ENCODE results near the gene ZBTB16.

The ZBTB16 gene

DNA sequence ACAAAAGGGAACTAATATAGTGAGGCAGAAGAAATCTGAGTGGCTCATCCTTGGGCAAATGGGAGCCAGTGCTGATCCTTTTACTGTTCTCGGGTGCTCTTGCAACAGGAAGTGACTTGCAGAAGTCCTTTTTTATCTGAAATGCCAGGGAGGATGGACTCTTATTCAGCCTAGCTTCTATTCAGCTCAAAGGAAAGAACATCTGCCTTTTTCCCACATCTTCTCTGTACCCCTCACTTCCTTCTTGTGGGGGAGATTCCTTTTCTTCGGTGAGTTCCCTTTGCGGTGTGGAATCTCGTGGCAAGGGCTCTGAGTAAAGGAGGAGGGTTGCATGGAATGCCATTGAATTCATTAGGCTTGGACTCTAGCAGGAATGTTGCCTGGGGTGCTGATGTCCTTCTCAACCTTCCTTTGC, 76.2 kb downstream of the ZBTB16 start:
- DNase-seq = no peak

DNA sequence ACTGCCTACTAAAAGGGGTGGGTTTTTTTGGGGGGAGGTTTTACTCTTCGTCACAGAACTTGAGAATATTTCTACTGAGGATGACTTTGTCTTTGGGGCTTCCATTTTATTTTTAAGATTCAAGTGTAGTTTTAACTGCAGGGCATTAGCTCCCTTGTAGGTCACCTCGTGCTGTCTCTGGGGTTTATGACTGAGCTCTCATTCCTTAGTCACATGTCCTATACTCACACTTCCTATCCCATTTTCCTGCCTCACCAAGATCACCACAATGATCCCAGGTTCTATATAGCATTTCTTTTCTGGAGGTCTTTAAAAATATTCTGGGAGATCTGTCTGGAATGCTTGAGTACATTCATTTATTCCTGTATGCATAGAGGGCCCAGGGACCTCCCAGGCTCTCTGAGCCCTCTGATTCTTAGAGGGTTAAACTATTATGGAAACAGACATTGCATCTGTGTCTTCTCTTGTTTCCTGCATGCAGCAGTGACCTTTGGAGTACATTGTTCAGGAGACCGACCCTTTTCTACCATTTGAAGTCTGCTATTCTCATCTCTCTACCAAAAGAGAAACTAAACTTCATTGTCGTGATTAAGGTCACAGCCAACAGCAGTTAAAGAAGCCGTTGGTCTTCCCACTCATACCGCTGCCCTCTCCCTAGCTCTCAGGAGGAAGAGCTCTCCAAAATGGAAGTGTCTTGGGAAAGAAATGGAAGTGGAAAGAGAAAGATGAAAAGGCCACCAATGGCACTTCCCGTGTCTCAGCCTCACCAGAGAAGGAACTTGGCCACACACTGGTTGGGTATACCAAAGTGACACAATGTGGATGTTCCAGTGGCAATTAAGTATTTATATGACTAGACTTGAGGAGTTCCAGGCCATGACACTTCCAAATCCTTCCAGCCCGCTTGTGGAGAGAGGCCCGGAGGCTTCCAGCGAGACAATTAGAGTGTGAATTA, 77.5 kb downstream of the ZBTB16 start:
- no peak for DNase-seq

DNA sequence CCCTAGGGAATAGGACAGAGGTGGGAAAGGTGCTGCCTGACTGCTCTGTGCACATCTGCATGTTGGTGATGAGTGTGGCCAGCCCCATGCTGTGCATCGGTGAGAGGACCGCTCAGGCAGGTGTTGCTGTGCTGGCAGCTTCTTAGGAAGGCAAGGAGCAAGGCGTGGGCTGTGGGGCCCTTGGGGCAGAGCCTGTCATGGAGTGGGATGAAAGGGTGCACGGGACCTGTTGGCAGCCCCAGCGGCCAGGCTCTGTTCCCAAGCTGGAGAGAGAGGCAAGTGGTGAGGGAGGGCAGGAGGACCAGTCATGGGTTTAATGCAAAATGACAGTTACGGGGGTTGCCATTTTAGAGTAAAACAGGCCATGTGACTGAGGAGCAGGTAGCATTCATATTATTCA, 78.3 kb downstream of the ZBTB16 start:
- DNase-seq = no peak

DNA sequence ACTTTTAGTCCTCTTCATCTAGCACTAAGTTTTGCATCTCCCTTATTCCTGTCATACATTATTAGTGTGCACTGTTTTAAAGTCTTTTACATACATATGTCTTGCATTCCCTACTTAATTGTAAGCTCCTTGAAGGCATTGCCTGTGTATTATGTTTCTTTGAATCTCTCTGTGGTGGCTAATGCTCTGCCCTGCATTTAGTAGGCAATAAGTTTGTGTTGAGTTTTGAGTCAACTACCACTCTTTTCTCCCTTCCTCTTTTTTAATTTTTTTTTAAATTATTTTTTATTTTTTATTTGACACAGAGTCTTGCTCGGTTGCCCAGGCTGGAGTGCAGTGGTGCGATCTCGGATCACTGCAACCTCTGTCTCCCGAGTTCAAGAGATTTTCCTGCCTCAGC, 78.9 kb downstream of the ZBTB16 start:
- no peak for DNase-seq

DNA sequence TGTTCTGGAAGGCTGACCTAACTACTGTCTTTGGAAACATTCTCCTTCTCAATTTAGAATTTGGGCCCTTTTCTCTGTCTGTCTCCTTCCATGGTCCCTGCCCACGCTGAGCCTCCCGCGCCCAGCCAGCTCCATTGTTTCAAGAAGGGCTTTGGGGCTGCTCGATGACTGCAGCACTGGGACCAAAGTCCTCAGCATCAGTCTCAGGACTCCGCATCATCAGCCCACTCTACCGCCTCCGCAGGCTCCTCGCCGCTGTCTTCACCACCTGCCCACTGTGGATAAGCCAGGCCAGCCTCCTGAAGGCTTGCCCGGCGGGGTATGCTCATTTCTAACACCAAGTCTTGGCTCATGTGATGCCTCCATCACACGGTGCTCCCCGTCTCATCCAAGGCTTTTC, 81.3 kb downstream of the ZBTB16 start:
- no peak for DNase-seq

DNA sequence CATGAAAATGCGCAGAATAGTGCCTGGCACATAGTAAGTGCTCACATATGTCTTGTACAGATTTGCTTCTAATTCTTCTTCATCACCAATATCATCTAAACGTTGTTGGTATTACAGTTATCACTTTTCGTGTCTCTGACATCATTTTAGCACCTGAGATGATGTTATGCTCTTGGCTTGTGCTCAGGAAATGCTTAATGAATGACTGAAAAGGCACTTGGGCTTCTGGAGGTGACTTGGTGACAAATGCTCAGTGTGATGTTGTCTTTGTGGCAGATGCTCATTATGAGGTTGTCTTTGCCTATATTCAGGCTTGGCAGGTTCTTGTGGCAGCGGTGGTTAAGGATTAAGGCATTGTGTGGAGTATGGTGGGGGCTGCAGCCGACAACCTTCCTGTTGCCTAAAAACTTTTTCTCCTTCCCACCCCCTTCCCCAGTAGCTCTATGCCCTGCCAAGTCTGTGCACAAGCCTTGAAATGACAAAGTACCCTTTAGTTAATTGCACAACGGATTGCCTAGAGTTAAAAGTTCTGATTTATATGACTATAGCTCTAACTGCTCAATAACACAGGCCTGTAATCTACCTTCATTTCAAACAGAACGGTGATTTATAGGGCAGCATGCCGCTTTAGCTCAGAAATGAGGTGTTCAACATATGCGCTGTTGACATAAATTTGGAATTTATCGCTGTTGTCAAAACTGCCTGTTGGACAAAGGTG, 82.5 kb downstream of the ZBTB16 start:
- DNase-seq = no peak

DNA sequence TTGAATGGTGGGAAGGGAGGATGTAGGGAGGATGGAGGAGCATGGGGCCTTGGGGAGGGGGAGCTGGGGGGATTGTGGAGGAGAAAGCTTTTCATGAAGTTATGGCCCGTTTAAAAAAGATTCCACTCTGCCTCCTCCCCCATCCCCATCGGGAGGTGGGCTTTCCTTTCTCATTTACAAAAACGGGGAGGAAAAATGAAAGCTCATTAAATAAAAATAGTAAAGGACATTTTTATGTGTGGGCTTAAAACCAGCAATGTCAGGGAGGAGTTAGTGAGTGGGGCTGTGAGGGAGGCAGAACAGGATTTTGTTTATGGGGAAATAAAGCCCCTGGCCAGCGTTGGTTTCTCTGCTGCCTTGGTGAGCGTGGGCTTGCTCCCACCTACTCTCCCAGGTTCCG, 83.2 kb downstream of the ZBTB16 start:
- no peak for DNase-seq

DNA sequence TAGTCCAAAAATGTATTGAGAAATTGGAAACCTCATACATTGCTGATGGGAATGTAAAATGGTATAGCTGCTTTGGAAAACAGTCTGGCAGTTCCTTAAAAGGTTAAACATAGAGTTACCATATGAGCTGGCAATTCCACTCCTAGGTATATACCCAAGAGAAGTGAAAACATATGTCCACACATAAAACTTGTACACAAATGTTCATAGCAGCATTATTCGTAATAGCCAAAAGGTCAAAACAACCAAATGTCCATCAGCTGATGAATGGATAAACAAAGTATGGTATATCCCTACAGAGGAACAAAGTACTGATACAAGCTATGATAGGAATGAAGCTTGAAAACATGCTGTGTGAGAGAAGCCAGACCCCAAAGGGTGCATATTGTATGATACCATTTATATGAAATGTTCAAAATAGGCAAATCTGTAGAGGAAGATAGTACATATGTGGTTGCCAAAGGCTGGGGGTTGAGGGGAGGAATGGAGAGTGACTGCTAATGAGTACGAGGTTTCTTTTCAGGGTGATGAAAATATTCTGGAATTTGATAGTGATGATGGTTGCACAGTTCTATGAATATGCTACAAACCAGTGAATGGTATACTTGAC, 85.8 kb downstream of the ZBTB16 start:
- no peak for DNase-seq

DNA sequence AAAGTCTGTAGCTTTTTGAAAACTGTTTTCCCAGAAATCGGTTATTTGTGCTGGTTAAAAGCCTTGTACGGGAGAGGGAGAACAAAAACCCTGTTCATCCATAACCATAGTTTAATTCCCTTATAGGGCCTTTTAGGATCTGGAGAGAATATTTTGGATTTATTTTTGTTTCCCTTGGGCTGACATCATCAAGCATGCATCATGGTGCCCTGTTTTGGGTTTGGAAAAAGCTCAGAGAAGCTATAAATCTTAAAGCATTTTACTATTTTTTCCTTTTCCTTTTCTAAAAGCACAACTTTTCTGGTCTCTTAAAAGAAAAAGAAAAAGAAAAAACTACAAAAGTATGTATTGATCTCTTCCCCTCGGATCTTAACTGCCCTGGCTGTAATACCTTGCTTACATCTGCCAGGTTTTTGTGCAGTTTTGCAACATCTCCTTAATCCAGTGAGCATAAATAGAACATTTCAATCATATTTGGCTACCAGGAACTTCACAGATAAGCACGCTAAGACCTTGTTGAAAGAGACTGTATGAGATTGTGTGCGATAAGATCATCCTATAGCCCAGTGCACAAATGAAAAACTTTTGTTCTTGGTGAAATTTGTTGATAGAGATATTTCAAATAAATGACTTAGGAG, 88.0 kb downstream of the ZBTB16 start:
- no peak for DNase-seq

DNA sequence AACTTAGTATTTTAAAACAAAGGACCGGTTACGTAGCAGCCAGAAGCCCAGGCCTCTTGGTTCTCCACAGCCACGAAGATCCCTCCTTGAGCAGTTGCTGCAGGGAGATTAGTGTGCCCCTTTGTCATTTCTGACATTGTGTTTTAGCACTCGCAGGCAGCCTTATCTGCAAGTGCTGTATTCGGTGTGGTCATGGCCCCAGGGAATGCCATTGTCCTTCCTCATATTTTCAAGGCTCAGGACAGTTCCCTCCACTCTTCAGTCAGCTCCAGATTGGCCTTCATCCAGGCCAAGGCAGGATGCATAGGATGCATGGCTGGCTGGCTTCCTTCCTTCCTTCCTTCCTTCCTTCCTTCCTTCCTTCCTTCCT, 88.5 kb downstream of the ZBTB16 start:
- no peak for DNase-seq

DNA sequence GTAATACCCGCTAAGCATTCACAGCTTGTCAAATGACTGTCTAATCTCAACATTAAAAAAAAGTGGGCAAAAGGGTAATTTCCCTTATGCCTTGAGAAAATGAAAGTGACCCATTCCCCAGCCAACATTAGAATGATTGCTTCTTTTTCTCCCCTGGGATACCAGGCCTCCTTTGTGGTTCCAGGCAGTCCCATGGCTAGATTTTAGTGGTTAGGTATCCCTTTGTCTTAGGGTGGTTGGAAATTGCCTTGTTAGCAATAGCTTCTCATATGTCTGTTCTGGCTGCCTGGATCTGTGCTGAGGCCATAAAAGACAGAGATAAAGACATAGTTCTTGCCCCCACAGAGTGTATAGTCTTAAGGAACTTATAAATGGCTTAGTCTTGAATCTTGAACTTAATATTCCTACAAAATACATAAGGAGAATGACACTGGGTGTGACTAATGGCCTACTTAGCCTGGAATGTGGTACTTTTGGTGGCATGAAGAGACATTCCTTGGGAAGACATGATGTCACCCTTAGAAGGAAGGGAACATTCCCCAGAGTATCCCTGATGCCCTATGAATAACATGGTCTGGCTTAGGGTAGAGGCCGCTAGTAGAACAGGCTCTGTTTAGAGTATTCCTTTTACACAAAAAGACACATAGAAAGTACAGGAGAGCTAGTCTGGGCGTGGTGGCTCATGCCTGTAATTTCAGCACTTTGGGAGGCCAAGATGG, 90.3 kb downstream of the ZBTB16 start:
- no peak for DNase-seq

DNA sequence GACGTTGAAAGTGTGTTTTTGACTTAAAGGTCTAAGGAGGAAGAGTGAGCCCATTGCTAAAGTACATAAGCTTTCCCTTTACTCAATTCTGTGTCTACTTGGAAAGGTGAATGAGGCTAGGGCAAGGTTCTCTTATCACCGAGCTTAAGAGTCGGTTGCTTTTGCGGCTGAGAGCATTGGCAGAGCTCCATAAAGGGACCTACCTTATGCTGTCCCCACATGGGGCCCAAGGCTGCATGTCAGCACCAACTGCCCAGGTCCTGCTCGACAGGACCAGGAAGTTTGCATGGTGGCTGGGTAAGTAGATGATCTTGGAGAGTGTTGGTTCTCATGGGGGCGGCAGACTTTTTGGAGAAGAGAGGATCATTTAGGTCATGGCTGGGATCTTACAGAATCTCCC, 91.2 kb downstream of the ZBTB16 start:
- no peak for DNase-seq

DNA sequence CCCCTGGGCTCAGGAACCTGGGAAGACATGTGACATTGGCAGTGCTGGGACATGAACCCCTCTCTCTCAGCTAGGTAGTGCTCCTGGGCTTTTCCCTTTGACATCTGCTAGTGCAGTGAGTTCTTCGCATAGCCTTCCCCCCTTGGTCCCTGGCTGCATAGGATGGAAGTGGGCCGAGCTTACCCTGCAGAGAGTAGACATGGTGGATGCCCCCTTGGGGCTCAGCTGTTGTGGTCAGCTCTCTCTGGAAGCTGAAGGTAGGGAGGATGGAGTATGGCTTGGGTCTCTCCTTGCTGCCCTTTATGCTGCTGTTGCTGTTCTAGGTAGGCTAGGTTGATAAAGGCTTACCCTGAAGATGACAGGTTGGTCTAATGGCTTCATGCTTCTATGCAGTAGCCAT, 92.1 kb downstream of the ZBTB16 start:
- DNase-seq = no peak

DNA sequence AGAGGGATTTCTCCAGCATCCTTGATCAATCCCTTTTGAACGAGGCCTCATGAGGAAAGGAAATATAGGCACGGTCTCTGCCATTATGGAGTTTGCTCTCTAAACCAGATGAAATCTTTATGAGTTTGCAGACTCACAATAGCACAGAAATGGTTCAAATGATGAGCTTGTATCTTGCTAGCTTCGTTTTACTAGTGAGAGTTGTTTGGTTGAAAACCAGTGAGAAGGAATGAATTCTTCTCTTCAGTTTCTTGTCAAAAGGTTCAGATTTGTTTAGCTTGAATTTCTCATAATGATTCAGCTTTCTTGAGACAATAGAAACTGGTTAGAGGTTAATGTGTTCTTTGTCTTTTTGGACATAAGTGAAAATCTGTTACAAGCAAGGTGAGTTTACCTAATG, 92.7 kb downstream of the ZBTB16 start:
- DNase-seq = no peak

DNA sequence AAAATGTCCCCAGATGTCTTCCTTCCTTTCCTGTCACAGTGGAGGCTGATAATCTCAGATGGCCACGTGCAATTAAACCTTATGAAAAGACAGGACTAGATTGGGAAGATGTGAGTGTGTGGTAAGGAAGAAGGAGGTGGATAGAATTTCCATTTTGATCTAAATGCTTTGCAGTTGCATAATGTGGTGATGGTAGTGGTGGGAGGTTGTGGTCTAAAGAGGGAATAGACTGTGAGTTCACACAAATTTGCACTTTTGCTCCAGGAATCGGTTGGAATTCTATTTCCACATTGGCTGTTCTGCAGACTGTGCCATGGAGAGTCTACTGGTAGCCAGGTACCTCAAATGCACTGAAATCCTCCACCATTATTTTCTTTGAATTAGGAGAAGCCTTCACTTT, 93.3 kb downstream of the ZBTB16 start:
- no peak for DNase-seq

DNA sequence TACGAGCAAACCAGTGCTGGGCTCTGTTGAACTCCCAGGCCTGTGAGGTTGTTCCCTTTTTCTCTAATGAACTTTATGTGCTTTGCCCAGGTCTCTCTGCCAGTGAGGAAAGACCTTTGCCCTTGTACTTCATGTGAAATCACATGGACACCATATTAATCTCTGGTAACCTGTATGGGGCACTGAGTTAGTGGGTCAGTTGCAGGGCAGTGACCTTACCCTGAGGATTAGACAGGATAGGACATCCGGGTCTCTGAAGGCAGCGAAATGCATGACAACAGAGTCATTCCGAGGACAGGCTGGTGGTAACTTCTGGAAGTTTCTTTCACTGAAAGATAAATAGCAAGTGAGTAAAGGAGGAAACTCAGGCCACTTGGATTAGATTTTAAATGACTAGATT, 93.7 kb downstream of the ZBTB16 start:
- no peak for DNase-seq

DNA sequence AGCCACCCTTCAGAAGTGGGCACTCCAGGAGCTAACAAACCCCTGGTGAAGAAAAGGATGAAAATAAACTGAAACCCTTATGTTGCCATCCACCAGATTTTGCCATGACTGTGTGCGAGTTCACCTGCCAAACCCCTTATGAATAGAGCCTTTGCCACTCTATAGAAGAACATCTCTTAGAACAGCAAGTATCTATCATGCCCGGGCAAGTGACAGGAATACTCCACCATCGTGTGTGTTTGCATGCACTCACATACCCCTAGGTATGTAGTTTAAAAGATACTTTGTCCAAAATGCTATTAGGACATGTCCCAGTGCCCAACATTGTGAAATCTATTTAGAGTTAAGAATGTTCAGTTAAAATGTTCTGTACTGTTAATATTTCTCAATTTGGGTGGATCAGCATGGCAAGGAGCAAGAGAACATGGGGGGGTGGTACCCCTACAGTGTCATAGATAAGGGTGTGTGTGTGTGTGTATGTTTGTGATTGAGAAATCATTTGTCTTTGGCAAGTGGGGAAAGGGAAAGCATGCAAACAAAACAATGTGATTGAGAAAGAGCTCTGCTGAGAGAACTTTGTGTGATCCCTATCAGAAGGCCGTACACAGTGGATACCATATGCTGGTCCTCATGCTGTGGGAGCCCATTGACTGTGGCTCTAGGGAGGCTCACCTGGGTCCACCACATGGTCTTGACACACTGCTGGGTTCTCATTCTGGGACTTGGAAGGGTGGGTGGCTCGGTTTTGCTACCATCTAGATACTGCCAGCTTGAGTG, 94.9 kb downstream of the ZBTB16 start:
- no peak for DNase-seq

DNA sequence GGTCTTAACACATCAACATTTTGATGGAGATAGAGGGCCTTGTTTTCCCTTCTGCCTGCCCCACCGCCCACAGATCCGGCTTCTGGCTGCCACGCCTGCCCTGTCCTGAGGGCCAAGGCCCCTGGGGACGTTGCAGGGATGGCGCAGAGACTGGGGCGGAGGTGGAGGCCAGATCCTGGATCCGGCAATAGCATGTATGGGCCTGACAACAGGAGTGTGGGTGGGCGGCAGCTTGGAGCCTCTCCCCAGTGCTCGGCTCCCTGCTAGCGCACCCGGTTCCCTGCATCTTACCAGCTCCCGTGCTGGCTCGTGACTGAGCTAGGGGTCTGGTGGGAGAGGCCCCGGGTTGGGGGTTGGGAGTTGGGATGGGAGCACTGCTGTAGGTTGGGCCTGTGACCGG, 95.6 kb downstream of the ZBTB16 start:
- no peak for DNase-seq

DNA sequence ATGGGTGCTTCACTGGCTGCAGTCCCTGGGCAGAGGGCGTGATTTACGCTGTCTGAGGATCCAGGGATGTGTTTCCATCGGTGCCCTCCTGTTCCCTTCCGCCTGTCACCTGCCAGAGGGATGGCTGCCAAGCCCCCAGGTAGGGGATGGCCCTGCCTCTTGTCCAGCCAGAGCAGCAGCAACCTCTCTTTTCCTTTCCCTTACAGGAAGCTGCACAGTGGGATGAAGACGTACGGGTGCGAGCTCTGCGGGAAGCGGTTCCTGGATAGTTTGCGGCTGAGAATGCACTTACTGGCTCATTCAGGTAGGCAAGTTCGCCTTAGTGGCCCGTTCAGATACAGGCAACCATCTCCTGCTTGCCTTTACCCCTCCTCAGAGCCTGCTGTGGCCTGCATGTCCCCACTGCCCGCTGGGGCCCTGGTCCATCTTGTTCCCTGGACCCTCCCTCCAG, 96.6 kb downstream of the ZBTB16 start:
- DNase-seq = no peak

DNA sequence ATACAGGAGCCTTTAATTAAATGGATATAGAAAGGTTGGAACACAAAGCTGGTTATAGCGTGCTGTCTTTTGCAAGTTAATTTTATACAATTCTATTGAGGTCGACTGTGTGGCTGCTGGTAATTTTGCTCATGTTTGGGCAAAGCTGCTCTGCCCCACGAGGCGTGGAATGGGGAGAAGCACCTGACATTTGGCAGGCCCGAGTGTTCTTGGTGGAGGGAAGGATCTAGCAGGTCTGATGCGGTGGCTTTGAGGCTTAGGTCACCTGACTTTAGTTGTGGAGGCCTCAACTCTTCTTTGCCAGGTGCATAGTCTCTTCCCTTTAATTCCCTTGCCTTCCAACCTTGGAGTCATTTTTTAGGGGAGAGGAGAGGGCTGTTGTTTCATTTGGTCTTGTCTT, 97.3 kb downstream of the ZBTB16 start:
- DNase-seq = no peak

DNA sequence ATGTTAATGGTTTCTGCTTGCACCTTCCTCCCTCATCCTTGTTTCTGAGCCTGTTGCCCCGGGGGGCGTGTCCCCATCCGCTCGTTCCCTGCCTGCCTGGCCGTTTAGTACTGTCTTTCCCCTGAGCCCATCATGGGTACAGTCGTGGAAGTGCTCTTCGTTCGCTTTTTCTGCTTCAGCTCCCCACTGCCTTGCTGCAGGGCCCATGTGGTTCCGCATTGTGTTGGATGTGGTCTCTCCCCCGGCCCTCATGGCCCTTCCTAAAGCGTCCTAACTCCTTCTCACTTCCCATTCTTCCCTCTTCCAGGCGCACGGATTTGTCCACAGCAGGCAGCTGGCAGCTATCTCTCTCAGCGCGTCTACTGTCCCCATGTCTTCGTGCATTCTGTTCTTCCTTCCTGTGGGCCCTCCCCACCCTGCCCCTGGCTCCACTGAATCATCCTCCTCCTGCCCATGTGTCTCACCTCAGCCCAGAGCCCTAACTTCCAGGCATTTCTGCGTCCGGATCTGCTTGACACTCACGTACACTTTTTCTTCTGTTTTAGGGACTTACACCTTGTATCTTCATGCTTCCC, 98.1 kb downstream of the ZBTB16 start:
- DNase-seq = no peak

DNA sequence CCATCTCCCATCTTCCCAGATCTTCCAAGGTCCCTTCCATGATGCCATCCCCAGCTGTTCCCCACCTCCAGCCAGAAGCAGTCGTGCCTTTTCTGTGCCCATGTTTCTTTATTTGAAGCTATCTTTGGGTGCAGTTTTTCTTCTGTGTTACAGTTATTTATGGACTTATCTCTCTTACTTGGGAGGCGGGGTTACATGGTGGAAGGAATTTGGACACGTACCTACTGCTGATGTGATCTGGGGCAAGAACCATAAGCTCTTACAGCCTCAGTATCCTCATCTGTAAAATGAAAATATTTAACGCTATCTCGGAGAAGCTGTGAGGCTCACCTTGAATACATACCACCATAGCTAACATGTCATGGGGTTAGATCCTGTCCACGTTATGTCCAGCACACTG, 98.9 kb downstream of the ZBTB16 start:
- no peak for DNase-seq

All from NCI-H446 (cell line).